Activated B cell treated with CpG ODN at 0.5 μM for 24 hours (primary cell): ENCODE data around the gene FBXW10B. TPM values are rescaled to one million over a fixed set of nuclear protein-coding genes. Genes with fewer than 3 reads are reported as not detected.
A peak's percentile ranks its signal among the peaks of the same experiment; 100 is the strongest.
"Not testable (repeated sequence)": the region's sequence is repeated elsewhere in the genome, so short reads cannot be mapped to it uniquely, and the experiment has no call there.

ENCODE experiments used
- ATAC-seq: fragments of 200-7000 bp; cut with Tn5 transposase; one replicate; pipeline ENCODE4 v1.10.0; 2021; ENCODE audit warnings: low read depth, mild to moderate bottlenecking, moderate library complexity
- CTCF ChIA-PET: fragments of 350-600 bp; sonication (Branson Sonifier 250); formaldehyde crosslinking; loops from one replicate; lab custom pipeline; 2021; ENCODE audit warnings: antibody characterized with exemption; lab: Charles Lee
- POLR2A ChIA-PET: fragments of 350-600 bp; sonication (Branson Sonifier 250); formaldehyde crosslinking; loops from one replicate; lab custom pipeline; 2021; ENCODE audit warnings: antibody characterized with exemption; lab: Charles Lee
- DNase-seq: peaks from one replicate; pipeline ENCODE4 v3.0.0; 2022
- H3K27ac Mint-ChIP-seq: one replicate; pipeline ENCODE4 v1.8.0; 2020; ENCODE audit warnings: mixed read lengths
- H3K27me3 Mint-ChIP-seq: one replicate; pipeline ENCODE4 v1.8.0; 2021; ENCODE audit warnings: mixed read lengths
- H3K36me3 Mint-ChIP-seq: one replicate; pipeline ENCODE4 v1.8.0; 2021; ENCODE audit warnings: low read depth, mixed read lengths
- H3K4me1 Mint-ChIP-seq: one replicate; pipeline ENCODE4 v1.8.0; 2021; ENCODE audit warnings: mixed read lengths
- H3K4me3 Mint-ChIP-seq: one replicate; pipeline ENCODE4 v1.8.0; 2020; ENCODE audit warnings: mild to moderate bottlenecking, mixed read lengths
- H3K9me3 Mint-ChIP-seq: one replicate; pipeline ENCODE4 v1.8.0; 2020; ENCODE audit warnings: mixed read lengths
- intact Hi-C: fragments of 100-400 bp; cut with micrococcal nuclease; formaldehyde crosslinking; loops from one replicate; pipeline ENCODE4 v1.15.1; 2024
- total RNA-seq: library from RNA; stranded (reverse); gene quantifications from 2 replicates; pipeline ENCODE4 v1.2.3, GENCODE V29; 2022
- TF ChIP-seq, protein P1 (sequence below): fragments of 200-600 bp; IDR thresholded peaks from one replicate; pipeline ENCODE4 v1.8.0; 2022; ENCODE audit warnings: antibody characterized with exemption, mild to moderate bottlenecking

Gene FBXW10B
- total RNA-seq, 1 donor from 2014 or later = 0.62 TPM

DNA sequence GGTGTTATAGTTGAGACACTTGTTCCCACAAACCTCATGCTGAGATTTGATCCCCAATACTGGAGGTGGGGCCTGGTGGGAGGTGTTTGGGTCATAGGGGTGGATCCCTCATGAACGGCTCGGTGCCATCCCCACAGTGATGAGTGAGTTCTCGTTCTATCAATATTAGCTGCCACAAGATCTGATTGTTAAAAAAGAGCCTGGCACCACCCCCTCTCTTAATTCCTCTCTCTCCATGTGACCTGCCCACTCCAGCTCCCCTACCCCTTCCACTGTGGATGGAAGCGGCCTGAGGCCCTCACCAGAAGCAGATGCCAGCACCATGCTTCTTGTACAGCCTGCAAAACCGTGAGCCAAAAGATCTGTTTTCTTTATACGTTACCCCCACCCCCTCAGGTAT is 33.5 kb upstream of the FBXW10B start:
- CTCF ChIA-PET = no interaction called here
- no peak for ATAC-seq

DNA sequence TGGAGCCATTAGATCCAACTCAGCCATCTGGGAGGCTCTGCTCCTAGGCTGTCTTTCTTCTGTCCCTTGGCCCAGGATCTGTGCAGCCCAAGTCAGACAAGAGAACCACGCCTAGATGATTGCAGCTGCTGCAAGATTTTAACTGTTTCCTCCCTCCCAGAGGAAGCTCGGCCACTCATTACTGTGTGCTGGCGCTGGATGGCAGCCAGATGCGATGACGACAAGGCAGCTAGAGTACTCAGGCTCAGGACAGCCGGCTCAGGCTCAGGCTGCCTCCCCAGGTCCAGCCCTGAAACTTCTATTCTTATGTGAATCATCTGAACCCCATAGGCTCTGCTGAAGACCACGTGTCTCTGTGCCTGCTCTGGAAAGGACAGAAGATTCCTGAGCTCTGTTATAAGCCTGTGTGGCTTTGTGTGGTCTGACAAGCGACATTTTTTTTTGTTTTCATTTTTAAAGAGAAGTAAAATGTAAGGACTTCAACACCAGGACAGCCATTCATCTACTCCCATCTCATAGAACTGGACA is 32.1 kb upstream of the FBXW10B start:
- H3K4me1 Mint-ChIP-seq = peaks cover 3% of the 10 kb centered on the region

More for the DNA sequence above, 33.5 kb upstream of the FBXW10B start:
- DNase-seq = no peak
- H3K4me3 Mint-ChIP-seq = no peak overlapping the region
- H3K4me1 Mint-ChIP-seq = peaks cover 3% of the 10 kb centered on the region
- POLR2A ChIA-PET = no interaction called here
- H3K27me3 Mint-ChIP-seq = no peaks in the 10 kb centered on the region
- H3K27ac Mint-ChIP-seq = no peak overlapping the region
- TF ChIP-seq, protein P1, sequence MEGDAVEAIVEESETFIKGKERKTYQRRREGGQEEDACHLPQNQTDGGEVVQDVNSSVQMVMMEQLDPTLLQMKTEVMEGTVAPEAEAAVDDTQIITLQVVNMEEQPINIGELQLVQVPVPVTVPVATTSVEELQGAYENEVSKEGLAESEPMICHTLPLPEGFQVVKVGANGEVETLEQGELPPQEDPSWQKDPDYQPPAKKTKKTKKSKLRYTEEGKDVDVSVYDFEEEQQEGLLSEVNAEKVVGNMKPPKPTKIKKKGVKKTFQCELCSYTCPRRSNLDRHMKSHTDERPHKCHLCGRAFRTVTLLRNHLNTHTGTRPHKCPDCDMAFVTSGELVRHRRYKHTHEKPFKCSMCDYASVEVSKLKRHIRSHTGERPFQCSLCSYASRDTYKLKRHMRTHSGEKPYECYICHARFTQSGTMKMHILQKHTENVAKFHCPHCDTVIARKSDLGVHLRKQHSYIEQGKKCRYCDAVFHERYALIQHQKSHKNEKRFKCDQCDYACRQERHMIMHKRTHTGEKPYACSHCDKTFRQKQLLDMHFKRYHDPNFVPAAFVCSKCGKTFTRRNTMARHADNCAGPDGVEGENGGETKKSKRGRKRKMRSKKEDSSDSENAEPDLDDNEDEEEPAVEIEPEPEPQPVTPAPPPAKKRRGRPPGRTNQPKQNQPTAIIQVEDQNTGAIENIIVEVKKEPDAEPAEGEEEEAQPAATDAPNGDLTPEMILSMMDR = no peak
- intact Hi-C loops = no loop called here
- H3K9me3 Mint-ChIP-seq = no peaks in the 10 kb centered on the region
- peaks cover 2% of the 10 kb centered on the region for H3K36me3 Mint-ChIP-seq

DNA sequence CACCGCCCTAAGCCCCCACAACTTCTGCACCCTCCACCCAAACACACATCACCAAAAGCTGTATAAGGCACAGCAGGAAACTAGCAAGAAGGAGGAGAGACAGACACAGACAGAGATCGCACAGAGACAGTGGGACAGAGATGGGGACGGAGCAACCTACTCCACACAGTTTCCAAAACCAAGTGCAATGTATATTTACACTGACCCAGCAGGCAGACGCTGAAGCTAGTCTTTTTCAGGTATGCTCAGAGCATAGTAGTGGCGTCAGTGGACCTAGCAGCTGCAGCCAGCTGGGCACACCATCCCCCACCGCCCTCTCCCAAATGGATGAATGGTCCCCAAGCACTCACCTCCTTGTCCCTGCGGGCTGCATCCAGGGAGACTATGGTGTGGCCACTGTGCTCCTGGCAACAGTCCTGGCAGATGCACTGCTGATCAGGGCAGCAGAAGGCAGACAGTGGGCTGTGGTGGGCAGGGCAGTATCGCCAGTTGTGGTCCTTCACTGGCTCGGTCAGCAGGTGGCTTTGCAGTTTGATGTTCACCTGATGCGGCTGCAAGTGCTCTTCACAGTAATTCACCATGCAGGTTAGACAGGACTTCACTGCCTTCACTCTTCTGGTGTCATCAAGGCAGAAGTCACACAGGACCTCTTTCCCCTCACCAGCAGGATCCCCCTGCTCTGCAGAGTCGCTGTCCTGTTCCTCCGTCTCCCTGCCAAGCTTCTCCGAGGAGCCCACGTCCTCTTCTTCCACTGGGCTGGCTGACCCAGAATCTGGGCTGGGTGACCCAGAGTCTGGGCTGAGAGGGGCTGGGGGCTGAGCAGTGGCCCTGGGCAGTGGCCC is 31.5 kb upstream of the FBXW10B start:
- Mint-ChIP-seq H3K27me3 (no peaks in the 10 kb centered on the region), H3K36me3 (no peaks in the 10 kb centered on the region), H3K27ac (no peak overlapping the region), H3K9me3 (no peaks in the 10 kb centered on the region), H3K4me1 (peaks cover 3% of the 10 kb centered on the region), H3K4me3 (no peak overlapping the region)
- intact Hi-C loops = no loop called here
- TF ChIP-seq, protein P1 = no peak
- CTCF ChIA-PET = no interaction called here
- ATAC-seq (no peak), DNase-seq (no peak)
- POLR2A ChIA-PET = interaction anchor here (0.6 kb wide), 1 partner anchor 29 kb away, joined by 3 read pairs; no protein-coding TSS in a partner anchor

More for the DNA sequence above, 32.1 kb upstream of the FBXW10B start:
- DNase-seq (no peak), ATAC-seq (peak; percentile 14)
- TF ChIP-seq, protein P1 = no peak
- Mint-ChIP-seq H3K9me3 (no peaks in the 10 kb centered on the region), H3K27me3 (no peaks in the 10 kb centered on the region), H3K36me3 (no peaks in the 10 kb centered on the region), H3K4me3 (no peak overlapping the region), H3K27ac (no peak overlapping the region)
- ChIA-PET CTCF (no interaction called here), POLR2A (interaction anchor here (0.6 kb wide), 1 partner anchor 28 kb away, joined by 3 read pairs; no protein-coding TSS in a partner anchor)
- intact Hi-C loops = no loop called here

DNA sequence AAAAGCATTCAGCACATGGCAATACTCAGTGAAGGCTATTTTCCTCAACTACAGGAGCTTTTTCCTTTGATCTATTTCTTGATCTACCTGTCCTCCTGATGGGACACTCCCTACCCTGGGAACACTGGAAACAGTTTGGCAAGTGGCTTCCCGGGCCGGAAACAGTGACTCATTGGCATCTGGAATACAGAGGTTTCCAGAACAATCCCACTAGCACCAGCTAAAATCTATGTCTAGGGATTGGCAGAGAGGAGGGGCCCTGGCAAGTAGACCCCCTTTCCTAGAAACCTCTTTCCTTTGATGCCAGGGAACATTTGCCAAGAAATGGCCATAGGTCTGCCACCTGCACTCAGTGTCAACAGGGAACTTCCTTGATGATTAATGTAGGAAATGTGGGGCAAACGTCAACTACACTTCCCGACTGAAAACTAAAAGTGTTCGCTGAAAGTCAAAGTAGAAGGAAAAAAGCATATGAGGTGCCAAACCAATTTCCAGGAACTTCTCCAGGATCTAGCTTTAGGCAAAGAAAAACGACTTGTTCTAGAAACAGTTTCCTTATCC is 30.4 kb upstream of the FBXW10B start:
- DNase-seq (no peak), ATAC-seq (no peak)
- Mint-ChIP-seq H3K36me3 (no peaks in the 10 kb centered on the region), H3K4me3 (no peak overlapping the region), H3K9me3 (no peaks in the 10 kb centered on the region), H3K27me3 (no peaks in the 10 kb centered on the region), H3K27ac (no peak overlapping the region), H3K4me1 (peaks cover 3% of the 10 kb centered on the region)
- TF ChIP-seq, protein P1 = no peak
- ChIA-PET POLR2A (no interaction called here), CTCF (no interaction called here)
- intact Hi-C loops = no loop called here

DNA sequence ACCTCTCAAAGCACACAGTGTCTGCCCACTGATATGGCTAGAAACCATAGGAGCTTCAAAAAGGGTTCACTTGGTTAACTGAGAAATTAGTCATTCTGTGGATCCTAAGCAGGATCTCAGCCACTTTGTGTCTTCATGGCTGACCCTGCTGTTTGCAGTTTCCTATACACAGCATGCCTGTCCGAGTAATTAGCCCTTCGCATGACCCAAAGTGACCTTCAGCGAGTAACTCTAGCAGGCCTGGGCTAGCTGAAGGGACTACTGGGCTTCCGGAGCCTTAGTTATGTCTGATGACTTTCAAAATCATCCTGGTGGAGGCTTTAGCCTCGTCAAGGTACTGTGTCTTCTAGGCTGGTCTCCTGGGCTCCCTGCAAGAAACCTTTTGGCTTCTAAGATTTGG is 28.9 kb upstream of the FBXW10B start:
- H3K9me3 Mint-ChIP-seq = no peaks in the 10 kb centered on the region
- POLR2A ChIA-PET = no interaction called here
- no peak for DNase-seq

DNA sequence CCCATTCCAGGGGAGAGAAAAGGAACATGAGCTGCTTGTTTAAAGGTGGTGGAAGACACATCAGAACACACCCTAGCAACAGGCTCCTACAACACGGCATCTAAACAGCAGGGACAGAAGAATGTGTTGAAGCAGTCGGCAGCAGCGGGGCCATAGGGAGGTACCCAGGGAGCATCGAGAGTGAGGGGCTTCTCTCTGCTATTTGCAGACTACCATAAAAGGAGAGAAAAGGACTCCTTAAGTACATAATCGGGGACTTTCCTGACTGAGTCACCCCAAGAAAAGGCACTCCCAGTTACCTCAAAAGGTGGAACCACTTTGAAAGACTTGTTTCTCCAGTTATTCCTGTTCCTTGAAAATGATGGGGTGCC is 26.4 kb upstream of the FBXW10B start:
- intact Hi-C loops, H3K27ac Mint-ChIP-seq, H3K4me1 Mint-ChIP-seq, DNase-seq, CTCF ChIA-PET, POLR2A ChIA-PET, H3K27me3 Mint-ChIP-seq, H3K4me3 Mint-ChIP-seq, H3K36me3 Mint-ChIP-seq, ATAC-seq, H3K9me3 Mint-ChIP-seq: not testable (repeated sequence)

More for the DNA sequence above, 28.9 kb upstream of the FBXW10B start:
- intact Hi-C loops = no loop called here
- CTCF ChIA-PET = no interaction called here
- no peak overlapping the region for H3K4me3 Mint-ChIP-seq
- H3K27me3 Mint-ChIP-seq = no peaks in the 10 kb centered on the region
- peaks cover 3% of the 10 kb centered on the region for H3K4me1 Mint-ChIP-seq
- no peak overlapping the region for H3K27ac Mint-ChIP-seq
- H3K36me3 Mint-ChIP-seq = no peaks in the 10 kb centered on the region
- no peak for ATAC-seq
- TF ChIP-seq, protein P1 = no peak

DNA sequence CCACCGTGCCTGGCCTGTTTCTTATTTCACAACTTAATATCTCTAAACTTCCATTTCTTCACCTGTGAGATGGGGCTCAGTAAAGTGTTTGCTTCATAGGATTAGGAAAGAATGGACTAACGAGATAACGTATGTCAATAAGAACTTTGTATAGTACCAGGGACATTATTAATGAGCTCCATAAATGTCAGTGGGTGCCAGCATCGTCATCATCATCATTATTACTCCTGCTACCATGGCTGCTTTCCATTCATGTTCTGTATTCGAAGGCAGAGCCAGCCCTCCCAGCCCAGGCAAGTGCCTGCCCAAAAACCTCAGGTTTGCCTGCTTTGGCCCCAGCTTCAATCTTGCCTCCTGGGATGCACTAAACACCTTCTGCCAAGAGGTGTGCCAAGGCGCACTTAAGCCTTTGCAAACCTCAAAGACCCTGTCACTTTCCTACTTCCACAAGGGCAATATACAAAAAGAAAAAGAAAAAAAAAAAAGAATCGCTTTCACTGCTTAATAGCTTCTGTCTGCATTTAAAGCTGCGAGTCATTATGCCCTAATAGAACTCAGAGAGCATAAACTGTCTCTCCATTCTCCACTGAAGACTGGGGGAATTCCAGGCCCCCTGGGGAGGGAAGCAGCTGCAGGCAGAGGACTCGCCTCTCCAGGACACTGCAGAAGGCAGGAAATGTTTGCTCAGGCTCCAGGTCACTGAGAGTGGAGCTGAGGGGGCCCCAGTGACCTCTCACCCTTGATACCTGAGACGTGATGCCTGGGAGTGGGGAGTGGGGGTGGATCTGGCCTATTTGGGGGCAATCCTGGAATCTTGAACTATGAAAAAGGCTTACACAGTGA is 25.8 kb upstream of the FBXW10B start:
- H3K27me3 Mint-ChIP-seq, CTCF ChIA-PET, H3K4me3 Mint-ChIP-seq, ATAC-seq, DNase-seq, POLR2A ChIA-PET, H3K4me1 Mint-ChIP-seq, H3K27ac Mint-ChIP-seq, H3K9me3 Mint-ChIP-seq, intact Hi-C loops, H3K36me3 Mint-ChIP-seq: not testable (repeated sequence)
